HepG2 (cell line): ENCODE data around the gene ZDHHC8. TPM values are rescaled to one million over a fixed set of nuclear protein-coding genes. Genes with fewer than 3 reads are reported as not detected.

Experiments used
- AGO2 ChIP-seq: fragments of 200-400 bp; formaldehyde crosslinking; optimal IDR thresholded peaks from 2 replicates; pipeline ENCODE3; 2017; ENCODE audit warnings: mild to moderate bottlenecking, low read depth, low read length, moderate library complexity
- CHD4 ChIP-seq: fragments of 200-600 bp; sonication (generic); IDR thresholded peaks from 2 replicates; pipeline ENCODE4 v1.7.0; 2017; ENCODE audit warnings: mild to moderate bottlenecking, low read length, borderline replicate concordance
- DNMT3B ChIP-seq: conservative IDR thresholded peaks from 2 replicates; pipeline ENCODE4 v1.6.1; 2016; ENCODE audit warnings: missing biosample characterization, control low read depth
- EHMT2 ChIP-seq: fragments of 200-600 bp; sonication (generic); IDR thresholded peaks from 2 replicates; pipeline ENCODE4 v1.7.0; 2017; ENCODE audit warnings: antibody characterized with exemption, low read depth, low read length, borderline replicate concordance
- ELF3 ChIP-seq: IDR thresholded peaks from 2 replicates; pipeline ENCODE4 v1.6.1; 2016; ENCODE audit warnings: missing genetic modification reagents, missing compliant biosample characterization
- HNRNPLL ChIP-seq: fragments of 200-400 bp; formaldehyde crosslinking; IDR thresholded peaks from 2 replicates; pipeline ENCODE4 v1.6.1; 2017; ENCODE audit warnings: mild to moderate bottlenecking, low read depth, low read length; ENCODE audit not compliant: poor library complexity, severe bottlenecking
- NR2C2 ChIP-seq: sonication (generic); formaldehyde crosslinking; IDR thresholded peaks from 2 replicates; pipeline ENCODE4 v1.4.0; 2020; ENCODE audit warnings: missing genetic modification reagents, mild to moderate bottlenecking, moderate library complexity, borderline replicate concordance
- RFX5 ChIP-seq: IDR thresholded peaks from 2 replicates; pipeline ENCODE4 v1.6.1; 2011; ENCODE audit warnings: low read depth, low read length, improper control_type of control experiment
- SRY ChIP-seq: sonication (generic); formaldehyde crosslinking; IDR thresholded peaks from 2 replicates; pipeline ENCODE4 v1.8.0; 2022; ENCODE audit warnings: mild to moderate bottlenecking, missing genetic modification reagents
- ZFP90 ChIP-seq: sonication (generic); formaldehyde crosslinking; IDR thresholded peaks from 2 replicates; pipeline ENCODE4 v1.8.0; 2022; ENCODE audit warnings: missing genetic modification reagents, mild to moderate bottlenecking, inconsistent platforms, borderline replicate concordance
- ZFY ChIP-seq: sonication (generic); formaldehyde crosslinking; IDR thresholded peaks from 2 replicates; pipeline ENCODE4 v1.4.0; 2020; ENCODE audit warnings: missing genetic modification reagents
- ZFYVE20 ChIP-seq: sonication (generic); formaldehyde crosslinking; IDR thresholded peaks from 2 replicates; pipeline ENCODE4 v1.8.0; 2023; ENCODE audit warnings: low read depth, mild to moderate bottlenecking, moderate library complexity, missing genetic modification reagents, borderline replicate concordance
- ZNF10 ChIP-seq: sonication (generic); formaldehyde crosslinking; IDR thresholded peaks from 2 replicates; pipeline ENCODE4 v1.4.0; 2020; ENCODE audit warnings: mild to moderate bottlenecking, low read depth, missing genetic modification reagents, borderline replicate concordance
- ZNF687 ChIP-seq: sonication (generic); formaldehyde crosslinking; IDR thresholded peaks from 2 replicates; pipeline ENCODE4 v1.5.1; 2020; ENCODE audit warnings: mild to moderate bottlenecking, missing genetic modification reagents, moderate library complexity
- polyA plus RNA-seq, 8 experiments: library from polyadenylated mRNA; depleted of rRNA in 3 of 8; stranded (reverse) in 7 of 8; unstranded in 1 of 8; fragments of >200 nt; fragmentation: Illumina TruSeq in 4 of 8; extraction: Trizol in 4 of 8; gene quantifications; 2 replicates each; pipeline versions ENCODE4 v1.2.1 to v1.2.3, GENCODE V29; 2011 to 2016; ENCODE audit warnings: low read depth in 4 of 8, missing spikeins in 1 of 8, mixed read lengths in 1 of 8; ENCODE audit not compliant: insufficient read depth in 1 of 8
- total RNA-seq, 5 experiments: library from RNA; depleted of rRNA; stranded (reverse); fragments of >200 nt; fragmentation: Illumina TruSeq; extraction: Trizol; gene quantifications; 2 replicates each; pipeline ENCODE4 v1.2.3, GENCODE V29; 2016; ENCODE audit warnings: low read depth in 1 of 5
- TF ChIP-seq, protein P1 (sequence below), 2 experiments: fragments of 450-650 bp in 1 of 2; sonication (generic) in 1 of 2; formaldehyde crosslinking; IDR thresholded peaks; 2 replicates each; pipeline versions ENCODE4 v1.5.0 to v1.8.0; 2020 to 2022; ENCODE audit warnings: mild to moderate bottlenecking in 1 of 2, missing genetic modification reagents in 1 of 2
- TF ChIP-seq, protein P2 (sequence below): sonication (generic); formaldehyde crosslinking; IDR thresholded peaks from 2 replicates; pipeline ENCODE4 v1.5.0; 2020; ENCODE audit warnings: missing genetic modification reagents
- TF ChIP-seq, protein P3 (sequence below): sonication (generic); formaldehyde crosslinking; IDR thresholded peaks from 2 replicates; pipeline ENCODE4 v1.4.0; 2020; ENCODE audit warnings: low read depth, mild to moderate bottlenecking, missing genetic modification reagents
- TF ChIP-seq, protein P4 (sequence below): sonication (generic); formaldehyde crosslinking; conservative IDR thresholded peaks from 2 replicates; pipeline ENCODE4 v1.4.0; 2020; ENCODE audit warnings: missing genetic modification reagents

ZDHHC8 gene
- total and polyA plus RNA-seq, 2 of the 13 experiments (the other 11 are each of a cell fraction or from before 2014, with no cell fraction given) = 7.5 to 21.3 TPM

DNA sequence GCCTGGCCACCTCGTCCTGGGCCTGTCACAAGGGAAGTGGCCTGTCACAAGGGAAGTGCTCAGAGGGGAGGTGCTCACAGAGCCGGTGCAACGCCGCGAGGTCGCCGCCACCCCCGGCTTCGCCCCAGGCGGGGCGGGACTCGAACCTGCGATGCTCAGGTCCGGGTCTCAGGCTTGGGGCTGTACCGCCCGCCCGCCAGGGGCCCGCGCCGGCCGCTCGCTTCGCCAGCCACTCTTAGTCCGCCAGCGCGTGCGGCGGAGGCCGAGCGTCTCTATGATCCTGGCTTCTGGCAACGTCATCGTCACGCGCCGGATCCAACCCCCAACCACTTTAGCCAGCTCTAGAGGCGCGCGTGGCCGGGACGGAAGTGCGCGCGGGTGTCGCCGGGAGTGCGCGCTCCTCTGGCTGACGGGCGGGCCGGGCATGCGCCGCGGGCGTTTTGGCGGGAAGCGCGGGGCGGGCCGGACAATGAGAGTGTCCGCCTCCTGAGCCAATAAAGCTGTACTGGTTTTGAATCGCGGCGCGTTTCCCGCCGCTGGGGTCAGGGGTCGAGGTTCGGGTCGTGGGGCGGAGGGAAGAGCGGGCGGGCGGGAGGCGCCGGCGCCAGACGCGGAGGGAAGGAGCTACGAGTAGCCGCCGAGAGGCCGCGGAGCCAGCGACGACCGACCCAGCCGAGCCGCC lies 14.5 kb upstream of the ZDHHC8 start, which contains the start of gene TRMT2A (continued):
- TF ChIP-seq, protein P1, sequence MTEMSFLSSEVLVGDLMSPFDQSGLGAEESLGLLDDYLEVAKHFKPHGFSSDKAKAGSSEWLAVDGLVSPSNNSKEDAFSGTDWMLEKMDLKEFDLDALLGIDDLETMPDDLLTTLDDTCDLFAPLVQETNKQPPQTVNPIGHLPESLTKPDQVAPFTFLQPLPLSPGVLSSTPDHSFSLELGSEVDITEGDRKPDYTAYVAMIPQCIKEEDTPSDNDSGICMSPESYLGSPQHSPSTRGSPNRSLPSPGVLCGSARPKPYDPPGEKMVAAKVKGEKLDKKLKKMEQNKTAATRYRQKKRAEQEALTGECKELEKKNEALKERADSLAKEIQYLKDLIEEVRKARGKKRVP (CRISPR knock-in tag; IDR thresholded peaks at IDR 0.05) = peak in 1 of 2 experiments; percentile 80; a peak in 2 of 4 replicates
- TF ChIP-seq CHD4 (no peak), NR2C2 (CRISPR knock-in tag) (peak; percentile 99), ZFYVE20 (CRISPR knock-in tag) (no peak), ZNF10 (CRISPR knock-in tag) (no peak), ELF3 (peak; percentile 79; the same call in 1 of the 2 replicates), HNRNPLL (peak; percentile 59), ZFY (peak; percentile 66), RFX5 (peak; percentile 64; the same call in 1 of the 2 replicates), EHMT2 (no peak), ZFP90 (CRISPR knock-in tag) (peak; percentile 44; the same call in 1 of the 2 replicates), SRY (CRISPR knock-in tag) (peak; percentile 72; the same call in 1 of the 2 replicates), AGO2 (peak; percentile 26), ZNF687 (CRISPR knock-in tag) (peak; percentile 90), DNMT3B (no peak)
- TF ChIP-seq, protein P2, sequence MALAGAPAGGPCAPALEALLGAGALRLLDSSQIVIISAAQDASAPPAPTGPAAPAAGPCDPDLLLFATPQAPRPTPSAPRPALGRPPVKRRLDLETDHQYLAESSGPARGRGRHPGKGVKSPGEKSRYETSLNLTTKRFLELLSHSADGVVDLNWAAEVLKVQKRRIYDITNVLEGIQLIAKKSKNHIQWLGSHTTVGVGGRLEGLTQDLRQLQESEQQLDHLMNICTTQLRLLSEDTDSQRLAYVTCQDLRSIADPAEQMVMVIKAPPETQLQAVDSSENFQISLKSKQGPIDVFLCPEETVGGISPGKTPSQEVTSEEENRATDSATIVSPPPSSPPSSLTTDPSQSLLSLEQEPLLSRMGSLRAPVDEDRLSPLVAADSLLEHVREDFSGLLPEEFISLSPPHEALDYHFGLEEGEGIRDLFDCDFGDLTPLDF (CRISPR knock-in tag) = peak; percentile 100
- TF ChIP-seq, protein P3, sequence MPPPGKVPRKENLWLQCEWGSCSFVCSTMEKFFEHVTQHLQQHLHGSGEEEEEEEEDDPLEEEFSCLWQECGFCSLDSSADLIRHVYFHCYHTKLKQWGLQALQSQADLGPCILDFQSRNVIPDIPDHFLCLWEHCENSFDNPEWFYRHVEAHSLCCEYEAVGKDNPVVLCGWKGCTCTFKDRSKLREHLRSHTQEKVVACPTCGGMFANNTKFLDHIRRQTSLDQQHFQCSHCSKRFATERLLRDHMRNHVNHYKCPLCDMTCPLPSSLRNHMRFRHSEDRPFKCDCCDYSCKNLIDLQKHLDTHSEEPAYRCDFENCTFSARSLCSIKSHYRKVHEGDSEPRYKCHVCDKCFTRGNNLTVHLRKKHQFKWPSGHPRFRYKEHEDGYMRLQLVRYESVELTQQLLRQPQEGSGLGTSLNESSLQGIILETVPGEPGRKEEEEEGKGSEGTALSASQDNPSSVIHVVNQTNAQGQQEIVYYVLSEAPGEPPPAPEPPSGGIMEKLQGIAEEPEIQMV (CRISPR knock-in tag) = peak; percentile 71
- TF ChIP-seq, protein P4, sequence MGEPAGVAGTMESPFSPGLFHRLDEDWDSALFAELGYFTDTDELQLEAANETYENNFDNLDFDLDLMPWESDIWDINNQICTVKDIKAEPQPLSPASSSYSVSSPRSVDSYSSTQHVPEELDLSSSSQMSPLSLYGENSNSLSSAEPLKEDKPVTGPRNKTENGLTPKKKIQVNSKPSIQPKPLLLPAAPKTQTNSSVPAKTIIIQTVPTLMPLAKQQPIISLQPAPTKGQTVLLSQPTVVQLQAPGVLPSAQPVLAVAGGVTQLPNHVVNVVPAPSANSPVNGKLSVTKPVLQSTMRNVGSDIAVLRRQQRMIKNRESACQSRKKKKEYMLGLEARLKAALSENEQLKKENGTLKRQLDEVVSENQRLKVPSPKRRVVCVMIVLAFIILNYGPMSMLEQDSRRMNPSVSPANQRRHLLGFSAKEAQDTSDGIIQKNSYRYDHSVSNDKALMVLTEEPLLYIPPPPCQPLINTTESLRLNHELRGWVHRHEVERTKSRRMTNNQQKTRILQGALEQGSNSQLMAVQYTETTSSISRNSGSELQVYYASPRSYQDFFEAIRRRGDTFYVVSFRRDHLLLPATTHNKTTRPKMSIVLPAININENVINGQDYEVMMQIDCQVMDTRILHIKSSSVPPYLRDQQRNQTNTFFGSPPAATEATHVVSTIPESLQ = no peak; the same call in 1 of the 2 replicates
